ENCODE results near the gene C1orf21. TPM values are rescaled to one million over a fixed set of nuclear protein-coding genes. Genes with fewer than 3 reads are reported as not detected.

C1orf21 gene
- total RNA-seq, 1 donor from 2014 or later: 31.8 TPM

GRCh38 chr1:184388971-184389370 is 2.1 kb downstream of the C1orf21 start:
- H3K4me1 Mint-ChIP-seq (ENCODE audit: unreplicated experiment): peaks cover 40% of the 10 kb centered on the region

DNA sequence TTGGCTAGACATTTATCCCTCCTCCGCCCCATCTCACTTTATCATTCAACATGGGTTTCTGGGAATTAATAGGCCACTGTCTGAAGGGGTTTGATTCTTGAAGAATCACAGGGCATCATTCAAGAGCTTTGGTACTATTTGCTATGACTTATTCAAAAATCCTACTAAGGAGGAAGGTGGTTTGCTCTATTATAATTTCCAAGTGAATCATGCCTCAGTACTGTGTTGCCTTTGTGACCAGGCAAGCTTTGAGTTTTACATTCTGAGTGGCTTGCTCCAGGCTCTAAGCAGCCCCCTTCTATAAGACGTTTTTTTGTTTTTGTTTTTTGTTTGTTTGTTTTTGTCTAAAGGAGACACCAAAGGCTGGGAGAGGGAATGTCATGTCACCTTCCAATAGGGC is 2.6 kb downstream of the C1orf21 start:
- peaks cover 43% of the 10 kb centered on the region for H3K4me1 Mint-ChIP-seq (ENCODE audit: unreplicated experiment)
- TF ChIP-seq CTCF (IDR thresholded peaks at IDR 0.05): no peak
- peak overlapping the region; percentile 17 for H3K27ac Mint-ChIP-seq (ENCODE audit: unreplicated experiment)
- no peaks in the 10 kb centered on the region for H3K9me3 Mint-ChIP-seq (ENCODE audit: unreplicated experiment)
- H3K27me3 Mint-ChIP-seq (ENCODE audit: unreplicated experiment): peaks cover under 1% of the 10 kb centered on the region
- H3K4me3 Mint-ChIP-seq (ENCODE audit: unreplicated experiment): peak overlapping the region; percentile 89
- H3K36me3 Mint-ChIP-seq (ENCODE audit: unreplicated experiment): peaks cover 4% of the 10 kb centered on the region
- DNase-seq (ENCODE audit: extremely low spot score, unreplicated experiment): no peak

More at GRCh38 chr1:184388971-184389370, 2.1 kb downstream of the C1orf21 start:
- no peaks in the 10 kb centered on the region for H3K9me3 Mint-ChIP-seq (ENCODE audit: unreplicated experiment)
- no peak overlapping the region for H3K27ac Mint-ChIP-seq (ENCODE audit: unreplicated experiment)
- H3K36me3 Mint-ChIP-seq (ENCODE audit: unreplicated experiment): peaks cover 4% of the 10 kb centered on the region
- no peak for TF ChIP-seq CTCF (IDR thresholded peaks at IDR 0.05)
- DNase-seq (ENCODE audit: extremely low spot score, unreplicated experiment): no peak
- peak overlapping the region; percentile 89 for H3K4me3 Mint-ChIP-seq (ENCODE audit: unreplicated experiment)
- peaks cover 4% of the 10 kb centered on the region for H3K27me3 Mint-ChIP-seq (ENCODE audit: unreplicated experiment)

DNA sequence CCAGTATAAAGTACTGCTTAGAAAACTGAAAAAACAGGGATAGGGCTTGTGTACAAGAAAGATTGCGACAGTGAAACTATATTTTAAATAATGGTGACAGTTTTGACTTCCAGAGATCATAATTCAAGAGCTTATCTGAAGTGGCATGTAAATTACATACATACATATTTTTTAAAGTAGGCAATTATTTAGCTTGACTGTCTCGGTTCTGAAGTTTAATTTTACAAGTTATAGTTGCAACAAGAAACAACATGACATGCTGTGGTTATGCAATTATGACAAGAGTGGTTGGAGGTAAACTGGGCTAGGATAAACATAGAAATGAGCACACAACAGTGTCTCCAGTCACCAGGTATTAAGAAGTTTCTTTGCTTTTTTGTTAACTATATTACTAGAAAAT is 4.1 kb downstream of the C1orf21 start:
- no peak overlapping the region for H3K4me3 Mint-ChIP-seq (ENCODE audit: unreplicated experiment)
- DNase-seq (ENCODE audit: extremely low spot score, unreplicated experiment): no peak

GRCh38 chr1:184392067-184392466 is 5.2 kb downstream of the C1orf21 start:
- H3K27ac Mint-ChIP-seq (ENCODE audit: unreplicated experiment): no peak overlapping the region
- no peak overlapping the region for H3K4me3 Mint-ChIP-seq (ENCODE audit: unreplicated experiment)
- H3K4me1 Mint-ChIP-seq (ENCODE audit: unreplicated experiment): peaks cover 35% of the 10 kb centered on the region
- DNase-seq (ENCODE audit: extremely low spot score, unreplicated experiment): no peak
- H3K9me3 Mint-ChIP-seq (ENCODE audit: unreplicated experiment): no peaks in the 10 kb centered on the region
- no peaks in the 10 kb centered on the region for H3K27me3 Mint-ChIP-seq (ENCODE audit: unreplicated experiment)
- H3K36me3 Mint-ChIP-seq (ENCODE audit: unreplicated experiment): peaks cover 6% of the 10 kb centered on the region
- no peak for TF ChIP-seq CTCF (IDR thresholded peaks at IDR 0.05)

More for the DNA sequence above, 4.1 kb downstream of the C1orf21 start:
- no peaks in the 10 kb centered on the region for H3K9me3 Mint-ChIP-seq (ENCODE audit: unreplicated experiment)
- peaks cover 38% of the 10 kb centered on the region for H3K4me1 Mint-ChIP-seq (ENCODE audit: unreplicated experiment)
- TF ChIP-seq CTCF (IDR thresholded peaks at IDR 0.05): no peak
- no peak overlapping the region for H3K27ac Mint-ChIP-seq (ENCODE audit: unreplicated experiment)
- peaks cover 4% of the 10 kb centered on the region for H3K36me3 Mint-ChIP-seq (ENCODE audit: unreplicated experiment)
- no peaks in the 10 kb centered on the region for H3K27me3 Mint-ChIP-seq (ENCODE audit: unreplicated experiment)

DNA sequence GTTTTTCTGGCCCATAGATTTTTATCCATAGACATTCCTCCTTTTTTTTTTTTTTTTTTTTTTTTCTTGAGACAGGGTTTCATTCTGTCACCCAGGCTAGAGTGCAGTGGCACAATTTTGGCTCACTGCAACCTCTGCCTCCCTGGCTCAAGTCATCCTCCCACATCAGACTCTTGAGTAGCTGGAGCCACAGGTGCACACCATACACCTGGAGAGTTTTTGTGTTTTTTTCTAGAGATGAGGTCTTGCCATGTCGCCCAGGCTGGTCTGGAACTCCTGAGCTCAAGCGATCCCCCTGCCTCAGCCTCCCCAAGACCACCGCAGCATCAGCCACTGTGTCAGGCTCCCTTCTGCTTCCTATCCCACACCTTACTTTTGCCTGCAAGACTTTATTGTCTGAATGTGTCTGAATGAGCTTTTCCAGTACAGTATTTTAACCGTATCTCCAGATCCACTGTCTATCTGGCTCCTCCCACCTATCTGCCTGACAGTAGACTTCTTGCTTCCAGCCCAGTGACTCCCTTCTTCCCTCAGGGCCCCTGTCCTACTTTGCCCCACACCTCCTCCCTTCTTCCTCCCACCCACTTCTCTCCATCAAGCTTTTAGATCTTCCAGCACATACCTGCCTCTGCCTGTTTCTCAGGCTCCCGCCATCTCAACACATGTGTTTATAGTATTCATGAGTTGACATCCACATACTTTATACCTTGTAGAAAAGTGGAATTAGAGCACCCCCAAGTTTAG is 6.1 kb downstream of the C1orf21 start:
- Mint-ChIP-seq H3K9me3 (ENCODE audit: unreplicated experiment) (no peaks in the 10 kb centered on the region), H3K4me1 (ENCODE audit: unreplicated experiment) (peaks cover 35% of the 10 kb centered on the region), H3K4me3 (ENCODE audit: unreplicated experiment) (no peak overlapping the region)

More for the DNA sequence above, 6.1 kb downstream of the C1orf21 start:
- no peak for TF ChIP-seq CTCF (IDR thresholded peaks at IDR 0.05)
- Mint-ChIP-seq H3K27ac (ENCODE audit: unreplicated experiment) (no peak overlapping the region), H3K27me3 (ENCODE audit: unreplicated experiment) (no peaks in the 10 kb centered on the region), H3K36me3 (ENCODE audit: unreplicated experiment) (peaks cover 6% of the 10 kb centered on the region)
- no peak for DNase-seq (ENCODE audit: extremely low spot score, unreplicated experiment)
